NCI-H774 (cell line): ENCODE measurements around the gene AFTPH.

ENCODE experiments used
- DNase-seq: peaks from one replicate; lab custom pipeline; 2025; lab: John Stamatoyannopoulos, UW

AFTPH gene

GRCh38 chr2:64634345-64635267, 110.5 kb downstream of the AFTPH start:
- no peak for DNase-seq

- no peak for DNase-seq
Observed at GRCh38 chr2:64635976-64636911, 112.1 kb downstream of the AFTPH start.

- DNase-seq: no peak
Observed at GRCh38 chr2:64637000-64637635, 113.0 kb downstream of the AFTPH start.

GRCh38 chr2:64637931-64638330, 113.8 kb downstream of the AFTPH start:
- DNase-seq: no peak

- DNase-seq: no peak
Observed at GRCh38 chr2:64638502-64639120, 114.5 kb downstream of the AFTPH start.

GRCh38 chr2:64639691-64640090, 115.6 kb downstream of the AFTPH start:
- DNase-seq: no peak

GRCh38 chr2:64640153-64641044, 116.3 kb downstream of the AFTPH start:
- no peak for DNase-seq

GRCh38 chr2:64641599-64641998, 117.5 kb downstream of the AFTPH start:
- DNase-seq: no peak
